Left kidney (tissue), 2 donors: ENCODE data around the gene RNF212. TPM values are rescaled to one million over a fixed set of nuclear protein-coding genes. Genes with fewer than 3 reads are reported as not detected.

Source experiments
- DNase-seq: peaks from one replicate; pipeline ENCODE4 v3.0.0-alpha.2; 2013
- polyA plus RNA-seq: library from polyadenylated mRNA; unstranded; fragments of 120-200 nt; gene quantifications from one replicate; pipeline ENCODE4 v1.2.1, GENCODE V29; 2013; ENCODE audit not compliant: insufficient read length

RNF212 gene
- polyA plus RNA-seq, 1 donor: 17.9 TPM

DNA sequence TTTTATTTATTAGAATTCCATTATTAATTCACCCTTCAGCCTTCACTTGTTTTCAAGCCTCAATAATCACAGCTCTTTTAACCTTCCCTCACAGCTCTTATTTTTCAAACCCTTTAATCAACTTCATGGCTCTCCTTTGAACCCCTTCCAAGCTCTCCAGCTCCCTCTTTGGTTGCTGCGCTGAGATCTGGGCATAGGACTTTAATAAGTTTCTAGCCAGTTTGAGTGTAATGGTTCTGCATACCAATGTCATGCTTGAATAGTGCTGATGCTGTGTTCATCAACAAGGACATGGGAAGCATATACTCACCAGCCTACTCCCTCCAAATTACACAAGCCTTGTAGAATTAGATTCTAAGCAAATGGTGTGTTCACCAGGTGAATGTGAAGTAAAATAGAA is 3.5 kb upstream of the RNF212 start:
- DNase-seq: peak; percentile 59

- DNase-seq: no peak
These were observed 2.3 kb upstream of the RNF212 start for GRCh38 chr4:1115528-1116293.

- DNase-seq: no peak
These were observed 562 bp downstream of the RNF212 start for GRCh38 chr4:1112821-1113182.

DNA sequence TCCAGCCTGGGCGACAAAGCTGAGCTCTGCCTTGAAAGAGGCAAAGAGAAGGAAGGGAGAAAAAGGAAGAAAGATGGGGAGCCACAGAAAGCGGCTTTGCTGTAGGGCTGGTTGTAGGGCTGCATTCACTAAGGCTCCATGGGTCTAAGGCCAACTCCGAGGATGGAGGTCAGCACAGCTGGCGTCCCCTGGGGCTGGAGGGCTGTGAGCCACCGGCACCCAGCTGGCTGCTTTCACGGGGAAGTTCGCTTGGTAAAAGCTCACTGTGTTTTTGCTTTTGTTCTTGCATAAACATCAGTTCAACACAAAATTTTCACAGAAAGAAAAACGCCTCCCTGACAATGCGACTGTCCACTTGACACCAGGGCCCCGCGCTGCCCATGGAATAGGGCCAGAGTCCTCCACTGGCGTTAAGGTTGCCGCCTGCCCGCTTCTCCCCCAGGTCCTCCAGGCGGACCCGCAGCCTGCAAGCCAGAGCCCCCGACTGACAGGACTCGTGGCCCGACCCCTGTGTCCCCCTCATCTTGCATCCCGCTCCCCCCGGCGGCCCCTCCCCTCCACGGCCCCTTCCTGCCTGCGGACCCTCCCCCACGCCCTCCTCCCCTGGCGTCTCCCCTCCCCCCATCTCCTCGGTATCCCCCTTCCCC is 1.1 kb downstream of the RNF212 start:
- DNase-seq: no peak

GRCh38 chr4:1111259-1111809 is 2.0 kb downstream of the RNF212 start:
- no peak for DNase-seq

DNA sequence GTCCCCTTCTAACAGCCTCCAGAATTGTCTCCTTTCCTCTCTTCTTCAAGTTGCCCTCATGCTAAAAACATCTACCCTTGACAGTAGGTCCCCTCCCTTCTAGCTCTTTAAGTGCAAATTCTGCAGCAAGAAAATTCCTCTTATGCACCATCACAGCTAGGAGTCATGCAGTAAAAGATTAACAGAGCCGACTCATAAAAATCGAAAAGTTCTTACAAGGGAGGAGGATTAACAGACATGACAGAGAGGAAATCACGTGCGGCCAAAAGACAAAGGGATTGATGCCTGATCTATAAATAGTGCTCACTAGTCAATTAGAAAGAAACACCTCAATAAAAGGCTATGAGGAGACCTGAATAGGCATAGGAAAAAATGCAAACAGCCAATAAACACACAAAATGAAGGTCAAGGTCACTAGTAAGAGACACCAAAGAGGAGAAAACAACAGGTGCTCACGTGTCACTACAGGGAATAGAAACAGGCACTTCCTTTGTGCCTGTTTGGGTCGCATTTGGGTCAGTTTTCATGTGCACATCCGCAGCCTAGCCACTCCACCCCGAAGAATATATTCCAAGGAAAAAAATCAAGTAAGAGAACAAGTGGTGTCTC is 3.4 kb downstream of the RNF212 start:
- DNase-seq: no peak

- DNase-seq: no peak
These were observed 4.0 kb downstream of the RNF212 start for GRCh38 chr4:1109333-1109732.

DNA sequence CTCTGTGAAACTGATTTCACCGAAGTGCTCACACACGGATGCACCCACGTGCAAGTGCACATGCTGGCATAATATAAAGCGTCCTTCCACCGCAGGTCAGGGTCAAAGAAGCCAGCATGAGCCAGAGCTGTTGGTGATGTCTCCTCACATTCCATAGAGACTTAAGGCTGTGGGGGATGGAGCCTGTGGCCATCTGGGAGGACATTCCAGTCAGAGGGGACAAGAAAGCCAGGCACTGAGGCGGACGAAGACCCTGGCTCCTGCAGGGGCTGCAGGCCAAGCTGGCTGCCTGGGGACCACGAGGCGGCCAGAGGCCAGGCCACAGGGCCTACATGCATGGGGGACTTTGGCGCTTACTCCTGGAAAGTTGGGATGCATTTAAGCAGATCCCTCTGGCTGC is 7.7 kb downstream of the RNF212 start:
- no peak for DNase-seq

DNA sequence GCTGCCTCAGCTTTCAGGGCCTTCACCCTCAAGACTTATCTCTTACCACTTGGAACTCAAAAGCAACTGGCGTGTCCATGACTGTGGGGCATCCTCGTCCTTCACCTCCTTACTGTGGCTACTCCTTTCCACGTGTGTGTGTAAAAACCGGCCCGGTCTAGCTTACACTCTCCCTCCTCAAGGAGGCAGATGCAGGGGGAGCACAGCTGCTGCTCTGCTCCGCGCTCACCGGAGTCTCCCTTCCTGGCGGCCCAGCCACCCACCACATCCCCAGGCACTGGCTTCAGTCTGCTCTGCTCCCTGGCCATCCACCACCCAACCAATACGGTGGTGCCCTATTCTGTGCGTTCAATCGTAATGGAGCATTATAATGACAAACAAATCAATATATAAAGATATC is 8.3 kb downstream of the RNF212 start:
- DNase-seq: no peak

GRCh38 chr4:1104647-1105046 is 8.7 kb downstream of the RNF212 start:
- no peak for DNase-seq

DNA sequence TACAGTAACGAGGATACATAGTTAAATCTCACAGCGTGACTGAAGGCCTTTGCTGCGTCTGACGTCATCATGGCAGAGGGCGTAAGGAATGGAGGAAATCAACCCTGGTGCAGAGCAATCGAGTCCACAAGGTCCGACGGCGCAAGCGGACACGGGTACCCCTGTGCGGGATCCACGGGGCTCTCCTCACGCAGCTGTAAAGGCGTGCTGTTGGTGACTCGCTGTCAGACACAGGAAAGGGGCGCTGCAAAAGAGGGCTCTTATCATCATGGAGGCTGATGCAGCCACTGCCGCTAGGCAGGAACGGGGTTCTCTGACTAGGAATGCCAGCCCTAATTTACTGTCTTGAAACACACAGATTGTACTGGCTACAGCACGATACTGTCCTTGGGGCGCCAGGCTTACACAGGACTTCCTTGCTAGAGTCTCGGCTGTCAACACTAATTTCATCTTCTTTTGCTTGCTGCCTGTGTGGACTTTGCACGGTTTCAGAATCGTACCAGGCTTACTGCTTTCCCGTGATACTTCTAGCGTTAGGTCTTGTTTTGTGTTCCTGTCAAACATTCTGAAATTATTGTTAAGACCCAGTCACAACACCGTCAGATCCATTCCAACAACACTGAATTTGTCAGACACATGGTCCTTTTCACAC is 13.6 kb downstream of the RNF212 start:
- no peak for DNase-seq

GRCh38 chr4:1099270-1099669 is 14.1 kb downstream of the RNF212 start:
- no peak for DNase-seq

DNA sequence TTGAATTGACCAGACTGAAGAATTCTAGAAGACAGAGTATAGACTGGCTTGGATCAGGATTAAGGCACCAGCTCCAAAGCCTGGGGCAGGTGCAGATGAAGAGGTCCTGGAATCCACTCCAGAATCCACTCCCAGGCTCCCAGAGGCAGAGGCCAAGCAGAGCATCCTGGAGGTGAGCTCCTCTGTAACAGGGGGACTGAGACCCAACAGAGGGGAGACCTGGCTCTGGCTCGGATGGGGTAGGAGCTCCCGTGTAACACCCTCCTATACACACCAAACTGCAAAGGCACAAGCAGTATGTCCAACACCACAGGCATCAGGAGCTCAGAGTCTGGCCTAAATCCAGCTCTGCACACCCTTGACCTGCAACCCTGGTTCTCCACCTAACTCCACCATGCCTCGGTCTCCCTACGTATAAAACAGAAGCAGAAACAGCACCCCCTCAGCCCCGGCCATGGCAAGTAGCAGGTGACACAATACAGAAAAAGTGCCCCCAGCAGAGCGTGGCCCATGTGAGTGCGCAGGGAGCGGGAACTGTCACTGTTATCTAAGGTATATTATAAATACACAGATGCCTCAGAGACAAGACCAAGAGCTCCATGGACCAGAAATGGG is 14.9 kb downstream of the RNF212 start:
- DNase-seq: no peak

DNA sequence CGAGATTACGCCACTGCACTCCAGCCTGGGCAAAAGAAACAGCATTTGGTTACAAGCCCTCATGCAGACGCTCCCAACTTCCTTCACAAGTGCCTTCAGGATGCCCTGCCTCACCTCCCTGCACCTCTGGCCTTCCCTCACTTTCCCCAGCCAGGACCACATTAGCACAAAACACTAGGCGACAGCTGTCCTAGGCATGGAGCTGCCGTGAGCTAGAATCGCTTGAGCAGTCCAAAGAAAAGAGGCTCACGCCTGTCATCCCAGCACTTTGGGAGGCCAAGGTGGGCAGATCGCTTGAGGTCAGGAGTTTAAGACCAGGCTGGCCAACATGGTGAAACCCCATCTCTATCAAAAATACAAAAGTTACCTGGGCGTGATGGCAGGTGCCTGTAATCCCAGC is 15.8 kb downstream of the RNF212 start:
- no peak for DNase-seq

GRCh38 chr4:1096841-1097240 is 16.5 kb downstream of the RNF212 start:
- no peak for DNase-seq

DNA sequence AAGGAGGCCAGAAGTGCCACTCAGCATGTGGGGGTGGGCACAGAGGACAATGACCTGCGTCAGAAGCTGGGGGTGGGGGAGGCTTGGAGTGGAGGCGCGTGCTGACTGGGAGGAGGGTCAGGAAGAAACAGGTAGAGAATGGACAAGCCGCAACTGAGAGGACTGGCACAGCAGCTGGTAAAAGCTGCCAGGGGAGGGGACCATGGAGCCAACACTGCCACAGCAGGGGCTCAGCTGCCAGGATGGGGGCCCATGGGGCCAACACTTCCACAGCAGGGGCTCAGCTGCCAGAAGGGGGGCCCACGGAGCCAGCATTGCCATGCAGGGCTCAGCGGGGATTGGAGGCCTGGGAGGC is 19.1 kb downstream of the RNF212 start:
- DNase-seq: no peak

- no peak for DNase-seq
These were observed 19.7 kb downstream of the RNF212 start for GRCh38 chr4:1093391-1094335.

- no peak for DNase-seq
These were observed 20.4 kb downstream of the RNF212 start for GRCh38 chr4:1092983-1093361.

GRCh38 chr4:1092026-1092982 is 21.1 kb downstream of the RNF212 start:
- no peak for DNase-seq

GRCh38 chr4:1091561-1091995 is 21.8 kb downstream of the RNF212 start:
- no peak for DNase-seq
